A673 (cell line): ENCODE data around the gene ZNF831. TPM values are rescaled to one million over a fixed set of nuclear protein-coding genes. Genes with fewer than 3 reads are reported as not detected.

Experiments used
- BruUV-seq: library from RNA; stranded (reverse); fragments of 400-500 nt; replicated peaks from 2 replicates; lab custom pipeline; 2021; lab: Mats Ljungman, UMichigan
- CTCF ChIA-PET: fragments of 300-600 bp; sonication (Branson Sonifier 250); formaldehyde crosslinking; loops from one replicate; lab custom pipeline; 2022; ENCODE audit warnings: antibody characterized with exemption; lab: Charles Lee
- POLR2A ChIA-PET: fragments of 300-600 bp; sonication (Branson Sonifier 250); formaldehyde crosslinking; loops from one replicate; lab custom pipeline; 2022; ENCODE audit warnings: antibody characterized with exemption; ENCODE audit not compliant: low non-redundant PET; lab: Charles Lee
- DNase-seq: peaks from one replicate; pipeline ENCODE4 v3.0.0-alpha.2; 2015; ENCODE audit warnings: low spot score
- H3K27ac ChIP-seq: fragments of 200-600 bp; sonication (generic); 2 replicates; pipeline ENCODE4 v1.5.1; 2016; ENCODE audit warnings: mixed run types, low read depth, mild to moderate bottlenecking, mixed read lengths, antibody characterized with exemption, low read length; ENCODE audit not compliant: poor library complexity, severe bottlenecking
- H3K27me3 ChIP-seq: fragments of 200-600 bp; sonication (generic); replicated peaks from 2 replicates; pipeline ENCODE4 v1.6.1; 2017; ENCODE audit warnings: mixed run types, low read depth, mild to moderate bottlenecking, mixed read lengths, antibody characterized with exemption, low read length; ENCODE audit not compliant: insufficient read depth, poor library complexity
- H3K36me3 ChIP-seq: fragments of 200-600 bp; sonication (generic); 2 replicates; pipeline ENCODE4 v1.6.1; 2016; ENCODE audit warnings: mixed run types, mild to moderate bottlenecking, mixed read lengths, antibody characterized with exemption, low read length; ENCODE audit not compliant: insufficient read depth, poor library complexity, severe bottlenecking
- H3K4me1 ChIP-seq: fragments of 200-600 bp; sonication (generic); 2 replicates; pipeline ENCODE4 v1.6.1; 2017; ENCODE audit warnings: mixed run types, mild to moderate bottlenecking, mixed read lengths, antibody characterized with exemption, low read length; ENCODE audit not compliant: insufficient read depth, poor library complexity, severe bottlenecking
- H3K4me3 ChIP-seq: fragments of 200-600 bp; sonication (generic); 2 replicates; pipeline ENCODE4 v1.5.1; 2016; ENCODE audit warnings: low read depth, mixed run types, mild to moderate bottlenecking, mixed read lengths, low read length; ENCODE audit not compliant: poor library complexity, severe bottlenecking
- H3K9me3 ChIP-seq: fragments of 200-600 bp; sonication (generic); 2 replicates; pipeline ENCODE4 v1.6.1; 2016; ENCODE audit warnings: mixed run types, low read depth, mild to moderate bottlenecking, mixed read lengths, antibody characterized with exemption, low read length; ENCODE audit not compliant: poor library complexity, severe bottlenecking
- CTCF ChIP-seq: fragments of 300-800, 200-600 bp; sonication (generic); conservative IDR thresholded peaks from 2 replicates; pipeline ENCODE4 v1.5.1; 2017; ENCODE audit warnings: low read depth, mild to moderate bottlenecking, antibody characterized with exemption, low read length, moderate library complexity, mixed read lengths
- EZH2 ChIP-seq: fragments of 200-600 bp; sonication (generic); IDR thresholded peaks from 2 replicates; pipeline ENCODE4 v1.6.1; 2017; ENCODE audit warnings: borderline replicate concordance, low read depth, mild to moderate bottlenecking, mixed read lengths, antibody characterized with exemption, low read length; ENCODE audit not compliant: poor library complexity, severe bottlenecking
- intact Hi-C: fragments of 100-400 bp; cut with micrococcal nuclease; formaldehyde crosslinking; loops from one replicate; pipeline ENCODE4 v1.10.0; 2022; ENCODE audit not compliant: unreplicated experiment
- total RNA-seq: library from RNA; stranded (reverse); gene quantifications from 2 replicates; pipeline ENCODE4 v1.2.3, GENCODE V29; 2021

The ZNF831 gene
- total RNA-seq, 1 experiment from 2014 or later: not detected

GRCh38 chr20:59120491-59120890 is 43.1 kb upstream of the ZNF831 start:
- intact Hi-C loops: no loop called here
- TF ChIP-seq EZH2: no peak
- no peak for TF ChIP-seq CTCF

DNA sequence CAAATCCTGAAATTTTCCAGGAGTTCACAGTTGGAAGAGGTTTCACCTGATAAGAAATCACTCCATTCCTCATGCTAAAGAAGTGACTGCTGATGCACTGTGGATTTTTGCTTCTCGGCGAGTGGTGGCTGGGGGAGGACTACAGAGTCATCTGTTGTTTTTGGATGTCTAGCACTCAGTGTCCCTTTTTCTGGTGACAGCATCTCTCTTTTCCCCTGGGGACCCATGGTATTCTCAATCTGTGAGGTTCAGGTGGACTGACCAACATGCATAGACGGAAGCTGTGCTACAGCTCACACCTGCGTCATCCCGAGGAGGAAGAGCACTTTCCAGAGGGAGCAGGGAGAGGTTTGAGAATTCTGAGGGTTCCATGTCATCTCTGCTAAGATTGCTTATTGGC is 42.7 kb upstream of the ZNF831 start:
- intact Hi-C loops: no loop called here
- H3K27me3 ChIP-seq: no peaks in the 10 kb centered on the region
- TF ChIP-seq EZH2: no peak
- no peak for TF ChIP-seq CTCF
- no peak for DNase-seq
- no TSS peak for BruUV-seq
- CTCF ChIA-PET: no interaction called here
- peaks cover 24% of the 10 kb centered on the region for H3K4me1 ChIP-seq
- no peak overlapping the region for H3K27ac ChIP-seq
- H3K4me3 ChIP-seq: no peak overlapping the region
- POLR2A ChIA-PET: no interaction called here
- H3K9me3 ChIP-seq: peaks cover 6% of the 10 kb centered on the region
- H3K36me3 ChIP-seq: no peaks in the 10 kb centered on the region

More at GRCh38 chr20:59120491-59120890, 43.1 kb upstream of the ZNF831 start:
- no peak overlapping the region for H3K27ac ChIP-seq
- no peak overlapping the region for H3K4me3 ChIP-seq
- H3K27me3 ChIP-seq: no peaks in the 10 kb centered on the region
- H3K9me3 ChIP-seq: peaks cover 6% of the 10 kb centered on the region
- BruUV-seq: no TSS peak
- CTCF ChIA-PET: no interaction called here
- H3K4me1 ChIP-seq: peaks cover 24% of the 10 kb centered on the region
- H3K36me3 ChIP-seq: no peaks in the 10 kb centered on the region
- DNase-seq: no peak
- POLR2A ChIA-PET: no interaction called here

DNA sequence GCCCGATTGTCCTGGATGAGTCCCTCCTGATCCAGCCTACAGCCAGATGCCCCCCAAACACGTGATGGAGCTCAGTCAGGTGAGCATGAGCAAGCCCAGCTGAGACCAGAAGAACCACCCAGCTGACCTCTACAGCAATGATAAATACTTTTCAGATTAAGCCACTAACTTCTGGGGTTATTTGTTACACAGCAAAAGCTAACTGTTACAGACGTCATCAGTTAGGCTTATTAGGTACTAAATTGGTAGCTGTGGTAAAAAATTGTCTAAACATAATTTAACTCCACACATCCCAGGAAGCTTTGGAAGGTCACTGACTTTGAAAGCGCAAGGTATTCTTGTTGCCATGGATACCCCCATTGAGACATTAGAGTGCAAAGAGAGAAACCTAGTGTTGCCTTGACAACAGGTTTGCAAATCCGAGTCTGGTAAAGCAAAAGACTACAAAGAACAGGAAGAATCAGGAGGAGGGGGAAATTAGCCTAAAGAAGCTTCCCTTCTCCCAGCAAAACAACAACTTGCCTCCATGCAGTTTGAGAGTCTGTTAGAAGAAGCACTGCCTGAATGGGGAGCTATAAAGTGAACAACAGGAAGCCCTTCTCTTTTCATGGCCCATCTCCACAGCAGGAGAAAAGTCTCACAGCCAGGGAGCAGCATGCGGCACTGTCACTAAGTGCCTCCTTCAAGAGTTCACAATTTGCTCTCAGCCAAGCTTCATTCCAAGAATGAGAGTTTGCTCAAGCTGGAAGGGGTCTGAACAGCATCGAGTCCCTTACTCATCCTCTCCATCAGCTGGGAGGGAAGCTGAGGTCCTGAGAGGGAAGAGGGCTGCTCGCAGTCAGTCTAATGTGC is 41.7 kb upstream of the ZNF831 start:
- intact Hi-C loops: no loop called here
- no TSS peak for BruUV-seq
- Histone ChIP-seq H3K4me1 (peaks cover 24% of the 10 kb centered on the region), H3K27ac (peak overlapping the region; percentile 74), H3K4me3 (no peak overlapping the region), H3K27me3 (no peaks in the 10 kb centered on the region), H3K36me3 (no peaks in the 10 kb centered on the region), H3K9me3 (peaks cover 6% of the 10 kb centered on the region)
- peak; percentile 79 for DNase-seq
- CTCF ChIA-PET: interaction anchor here (0.6 to 1.0 kb wide), 3 partner anchors 34 to 387 kb away, joined by 3 to 6 read pairs (median 3); no protein-coding TSS in a partner anchor
- TF ChIP-seq CTCF: no peak
- no peak for TF ChIP-seq EZH2
- POLR2A ChIA-PET: interaction anchor here (0.6 kb wide), 1 partner anchor 832 kb away, joined by 4 read pairs; no protein-coding TSS in a partner anchor
